Gastrocnemius medialis (tissue), 4 donors: Measurements from ENCODE around the gene SAT1. TPM values are rescaled to one million over a fixed set of nuclear protein-coding genes. Genes with fewer than 3 reads are reported as not detected.
"Not testable (repeated sequence)": the region's sequence is repeated elsewhere in the genome, so short reads cannot be mapped to it uniquely, and the experiment has no call there.

ENCODE experiments used
- ATAC-seq, 2 donors: fragments of 150-250 bp; one replicate each; pipeline ENCODE4 v1.9.1; 2016
- DNase-seq, 2 donors: peaks; one replicate each; pipeline ENCODE4 v3.0.0-alpha.2; 2019
- H3K27ac ChIP-seq, 4 donors: fragments of 200-600 bp; sonication (generic); 1 replicate in 1 of 4; 2 replicates in 3 of 4; pipeline ENCODE4 v1.5.1; 2016 to 2018; ENCODE audit warnings: mild to moderate bottlenecking in 2 of 4, moderate library complexity in 1 of 4
- H3K27me3 ChIP-seq, 3 donors: fragments of 200-600 bp; sonication (generic) in 2 of 3; 1 replicate in 1 of 3; 2 replicates in 2 of 3; pipeline versions ENCODE4 v1.5.1 to v1.6.0; 2016 to 2019; ENCODE audit warnings: mild to moderate bottlenecking in 1 of 3, moderate library complexity in 1 of 3
- H3K36me3 ChIP-seq, 2 donors: fragments of 200-600 bp; sonication (generic) in 1 of 2; one replicate each; pipeline ENCODE4 v1.5.1; 2017 to 2018
- H3K4me1 ChIP-seq, 2 donors: fragments of 200-600 bp; sonication (generic) in 1 of 2; one replicate each; pipeline ENCODE4 v1.5.1; 2016 to 2017; ENCODE audit warnings: mild to moderate bottlenecking in 2 of 2
- H3K4me3 ChIP-seq, 4 donors: fragments of 200-600 bp; sonication (generic) in 3 of 4; 1 replicate in 1 of 4; 2 replicates in 3 of 4; pipeline ENCODE4 v1.5.1; 2016 to 2019; ENCODE audit warnings: mild to moderate bottlenecking in 2 of 4
- H3K9me3 ChIP-seq, 3 donors: fragments of 200-600 bp; sonication (generic) in 2 of 3; 1 replicate in 1 of 3; 2 replicates in 2 of 3; pipeline ENCODE4 v1.5.1; 2016 to 2019
- POLR2A ChIP-seq, 2 donors: fragments of 450-650 bp; IDR thresholded peaks; one replicate each; pipeline ENCODE4 v1.6.1; 2017; ENCODE audit warnings: antibody characterized with exemption in 2 of 2, mild to moderate bottlenecking in 2 of 2, moderate library complexity in 2 of 2
- in situ Hi-C, 4 donors: fragments of 200-750 bp; cut with MboI; loops; one replicate each; pipeline versions ENCODE4 v1.15.0 to v1.8.0; 2017; ENCODE audit warnings: low sequenced_read_pairs in 4 of 4
- intact Hi-C: fragments of 100-400 bp; cut with DNase I; formaldehyde crosslinking; loops from one replicate; pipeline ENCODE4 v1.15.1; 2023; ENCODE audit warnings: low total_unique reads
- total RNA-seq, 4 donors: library from RNA; depleted of rRNA; stranded (reverse); fragments of >200 nt; gene quantifications; one replicate each; pipeline versions ENCODE4 v1.1.0 to v1.2.3, GENCODE V29; 2016
- TF ChIP-seq, protein P1 (sequence below), 5 experiments: fragments of 450-650 bp in 3 of 5; fragments of 200-600 bp in 2 of 5; sonication (generic) in 2 of 5; IDR thresholded peaks in 4 of 5; conservative IDR thresholded peaks in 1 of 5; 1 replicate in 4 of 5; 2 replicates in 1 of 5; pipeline ENCODE4 v1.5.1; 2016 to 2019; ENCODE audit warnings: antibody characterized with exemption in 5 of 5, mild to moderate bottlenecking in 3 of 5, moderate library complexity in 3 of 5

Gene SAT1
- total RNA-seq, 4 donors from 2014 or later: 46.1 to 122 (median 81.4) TPM

DNA sequence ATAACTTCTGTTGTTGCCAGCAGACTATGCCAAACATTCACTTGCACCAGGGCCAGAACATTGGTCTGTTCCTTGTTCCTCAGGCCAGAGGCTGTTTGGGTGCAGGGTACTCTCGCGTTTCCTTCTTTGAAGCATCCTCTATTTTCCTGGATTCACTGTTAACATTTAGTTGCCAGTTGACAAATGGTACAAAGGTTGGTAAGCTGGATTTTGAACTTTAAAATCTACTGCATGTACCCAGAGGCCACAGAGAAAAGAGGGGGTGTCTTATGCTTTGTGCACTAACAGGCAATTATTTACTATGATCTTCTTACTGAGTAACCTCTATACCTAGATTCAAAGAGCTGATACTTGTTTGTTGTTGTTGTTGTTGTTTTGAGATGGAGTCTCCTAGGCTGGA is 12.8 kb upstream of the SAT1 start:
- H3K27ac ChIP-seq: no peak overlapping the region
- ATAC-seq (no peak), DNase-seq (no peak)
- H3K4me1 ChIP-seq: no peaks in the 10 kb centered on the region
- no peaks in the 10 kb centered on the region for H3K9me3 ChIP-seq
- in situ Hi-C loops (no loop called here), intact Hi-C loops (no loop called here)
- H3K36me3 ChIP-seq: no peaks in the 10 kb centered on the region
- no peak overlapping the region for H3K4me3 ChIP-seq
- H3K27me3 ChIP-seq: no peaks in the 10 kb centered on the region
- TF ChIP-seq POLR2A (IDR thresholded peaks at IDR 0.05): no peak
- TF ChIP-seq, protein P1, sequence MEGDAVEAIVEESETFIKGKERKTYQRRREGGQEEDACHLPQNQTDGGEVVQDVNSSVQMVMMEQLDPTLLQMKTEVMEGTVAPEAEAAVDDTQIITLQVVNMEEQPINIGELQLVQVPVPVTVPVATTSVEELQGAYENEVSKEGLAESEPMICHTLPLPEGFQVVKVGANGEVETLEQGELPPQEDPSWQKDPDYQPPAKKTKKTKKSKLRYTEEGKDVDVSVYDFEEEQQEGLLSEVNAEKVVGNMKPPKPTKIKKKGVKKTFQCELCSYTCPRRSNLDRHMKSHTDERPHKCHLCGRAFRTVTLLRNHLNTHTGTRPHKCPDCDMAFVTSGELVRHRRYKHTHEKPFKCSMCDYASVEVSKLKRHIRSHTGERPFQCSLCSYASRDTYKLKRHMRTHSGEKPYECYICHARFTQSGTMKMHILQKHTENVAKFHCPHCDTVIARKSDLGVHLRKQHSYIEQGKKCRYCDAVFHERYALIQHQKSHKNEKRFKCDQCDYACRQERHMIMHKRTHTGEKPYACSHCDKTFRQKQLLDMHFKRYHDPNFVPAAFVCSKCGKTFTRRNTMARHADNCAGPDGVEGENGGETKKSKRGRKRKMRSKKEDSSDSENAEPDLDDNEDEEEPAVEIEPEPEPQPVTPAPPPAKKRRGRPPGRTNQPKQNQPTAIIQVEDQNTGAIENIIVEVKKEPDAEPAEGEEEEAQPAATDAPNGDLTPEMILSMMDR (IDR thresholded peaks at IDR 0.05 in 4 of 5, conservative IDR thresholded peaks at IDR 0.05 in 1 of 5): no peak

DNA sequence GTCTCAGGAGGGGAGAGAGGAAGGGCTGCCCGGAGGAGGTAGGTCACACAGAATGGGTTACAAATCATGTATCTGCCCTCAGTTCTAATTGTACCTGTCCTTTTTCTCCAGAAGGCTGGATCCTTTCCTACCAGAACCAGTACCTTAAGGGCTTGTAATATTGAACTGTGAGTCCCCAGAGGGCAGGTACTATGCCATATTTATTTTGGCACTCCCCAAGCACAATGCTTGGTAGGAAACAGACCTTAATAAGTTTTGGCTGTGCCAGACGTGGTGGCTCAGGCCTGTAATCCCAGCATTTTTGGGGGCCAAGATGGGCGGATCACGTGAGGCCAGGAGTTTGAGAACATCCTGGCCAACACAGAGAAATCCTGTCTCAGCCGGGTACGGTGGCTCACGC is 11.9 kb upstream of the SAT1 start:
- H3K4me3 ChIP-seq, in situ Hi-C loops, H3K9me3 ChIP-seq, H3K36me3 ChIP-seq, intact Hi-C loops, H3K4me1 ChIP-seq, DNase-seq, H3K27ac ChIP-seq, ATAC-seq, H3K27me3 ChIP-seq: not testable (repeated sequence)

GRCh38 chrX:23773601-23774175 is 9.3 kb upstream of the SAT1 start:
- DNase-seq (no peak), ATAC-seq (peak in 1 of 2 donors; percentile 39)
- Histone ChIP-seq H3K4me3 (no peak overlapping the region), H3K27me3 (no peaks in the 10 kb centered on the region), H3K27ac (peak overlapping the region in 2 of 4 donors; percentile 21 to 57), H3K9me3 (no peaks in the 10 kb centered on the region), H3K4me1 (no peaks in the 10 kb centered on the region), H3K36me3 (no peaks in the 10 kb centered on the region)
- TF ChIP-seq, protein P1 (IDR thresholded peaks at IDR 0.05 in 4 of 5, conservative IDR thresholded peaks at IDR 0.05 in 1 of 5): no peak
- no peak for TF ChIP-seq POLR2A (IDR thresholded peaks at IDR 0.05)
- in situ Hi-C loops (no loop called here), intact Hi-C loops (no loop called here)

GRCh38 chrX:23776363-23776762 is 6.6 kb upstream of the SAT1 start:
- Histone ChIP-seq H3K4me1 (no peaks in the 10 kb centered on the region), H3K4me3 (no peak overlapping the region), H3K9me3 (no peaks in the 10 kb centered on the region), H3K27ac (no peak overlapping the region), H3K36me3 (no peaks in the 10 kb centered on the region), H3K27me3 (no peaks in the 10 kb centered on the region)
- intact Hi-C loops (no loop called here), in situ Hi-C loops (no loop called here)
- no peak for ATAC-seq
- DNase-seq: no peak
- TF ChIP-seq POLR2A (IDR thresholded peaks at IDR 0.05): no peak
- TF ChIP-seq, protein P1 (IDR thresholded peaks at IDR 0.05 in 4 of 5, conservative IDR thresholded peaks at IDR 0.05 in 1 of 5): no peak

- ATAC-seq: no peak
- intact Hi-C loops (no loop called here), in situ Hi-C loops (no loop called here)
- Histone ChIP-seq H3K27ac (no peak overlapping the region), H3K4me3 (no peak overlapping the region), H3K27me3 (no peaks in the 10 kb centered on the region), H3K9me3 (no peaks in the 10 kb centered on the region), H3K4me1 (peaks cover 0 to 3% of the 10 kb centered on the region in 2 donors), H3K36me3 (no peaks in the 10 kb centered on the region)
- TF ChIP-seq, protein P1 (IDR thresholded peaks at IDR 0.05 in 4 of 5, conservative IDR thresholded peaks at IDR 0.05 in 1 of 5): no peak
- TF ChIP-seq POLR2A (IDR thresholded peaks at IDR 0.05): no peak
- DNase-seq: no peak
These were observed 3.9 kb upstream of the SAT1 start for GRCh38 chrX:23779025-23779424.
